Measurements from ENCODE around the gene FCGR1A.
A peak's percentile ranks its signal among the peaks of the same experiment; 100 is the strongest.
"Not testable (repeated sequence)": the region's sequence is repeated elsewhere in the genome, so short reads cannot be mapped to it uniquely, and the experiment has no call there.

FCGR1A gene
- total RNA-seq: 0 to 0.06 reads per million in 2 experiments

- not testable (repeated sequence) for DNase-seq (ENCODE audit: low read depth)
Observed at GRCh38 chr1:149782600-149782999, at the start of gene FCGR1A. FCGR1A (plus strand) TSS chr1:149782694; CDS start chr1:149782744, 50 bp downstream.

- not testable (repeated sequence) for DNase-seq (ENCODE audit: low read depth)
Observed at GRCh38 chr1:149732781-149733180, 49.7 kb upstream of the FCGR1A start.

- not testable (repeated sequence) for DNase-seq (ENCODE audit: low read depth)
Observed at GRCh38 chr1:149734692-149735091, 47.8 kb upstream of the FCGR1A start.

- DNase-seq (ENCODE audit: low read depth): peak; percentile 5
Observed at GRCh38 chr1:149740148-149740581, 42.3 kb upstream of the FCGR1A start.

GRCh38 chr1:149740590-149741230, 41.8 kb upstream of the FCGR1A start:
- not testable (repeated sequence) for DNase-seq (ENCODE audit: low read depth)

- not testable (repeated sequence) for DNase-seq (ENCODE audit: low read depth)
Observed at GRCh38 chr1:149741914-149742313, 40.6 kb upstream of the FCGR1A start.

- not testable (repeated sequence) for DNase-seq (ENCODE audit: low read depth)
Observed at GRCh38 chr1:149746463-149747356, 35.8 kb upstream of the FCGR1A start.

- not testable (repeated sequence) for DNase-seq (ENCODE audit: low read depth)
Observed at GRCh38 chr1:149747359-149748143, 34.9 kb upstream of the FCGR1A start.

GRCh38 chr1:149748144-149748500, 34.4 kb upstream of the FCGR1A start:
- DNase-seq (ENCODE audit: low read depth): not testable (repeated sequence)

GRCh38 chr1:149750562-149750961, 31.9 kb upstream of the FCGR1A start:
- DNase-seq (ENCODE audit: low read depth): not testable (repeated sequence)

GRCh38 chr1:149752186-149752585, 30.3 kb upstream of the FCGR1A start:
- DNase-seq (ENCODE audit: low read depth): not testable (repeated sequence)

- not testable (repeated sequence) for DNase-seq (ENCODE audit: low read depth)
Observed at GRCh38 chr1:149753466-149753865, 29.0 kb upstream of the FCGR1A start.

GRCh38 chr1:149755294-149755693, 27.2 kb upstream of the FCGR1A start:
- not testable (repeated sequence) for DNase-seq (ENCODE audit: low read depth)

- not testable (repeated sequence) for DNase-seq (ENCODE audit: low read depth)
Observed at GRCh38 chr1:149762294-149762693, 20.2 kb upstream of the FCGR1A start.

- not testable (repeated sequence) for DNase-seq (ENCODE audit: low read depth)
Observed at GRCh38 chr1:149764087-149764800, 18.2 kb upstream of the FCGR1A start.

GRCh38 chr1:149766241-149766640, 16.3 kb upstream of the FCGR1A start:
- not testable (repeated sequence) for DNase-seq (ENCODE audit: low read depth)

GRCh38 chr1:149769216-149769615, 13.3 kb upstream of the FCGR1A start:
- not testable (repeated sequence) for DNase-seq (ENCODE audit: low read depth)

GRCh38 chr1:149770661-149771060, 11.8 kb upstream of the FCGR1A start:
- DNase-seq (ENCODE audit: low read depth): not testable (repeated sequence)

GRCh38 chr1:149771653-149772425, 10.7 kb upstream of the FCGR1A start:
- DNase-seq (ENCODE audit: low read depth): not testable (repeated sequence)

GRCh38 chr1:149775510-149776147, 6.9 kb upstream of the FCGR1A start:
- not testable (repeated sequence) for DNase-seq (ENCODE audit: low read depth)

All from T follicular helper cell (primary cell).